GM21737 (cell line): Measurements from ENCODE around the gene SEZ6L2.

Experiments used
- ATAC-seq: cut with Tn5 transposase; IDR thresholded peaks from one replicate; pipeline ENCODE4 v1.9.1; 2021; ENCODE audit warnings: mild to moderate bottlenecking, moderate library complexity; ENCODE audit not compliant: unreplicated experiment

SEZ6L2 gene

DNA sequence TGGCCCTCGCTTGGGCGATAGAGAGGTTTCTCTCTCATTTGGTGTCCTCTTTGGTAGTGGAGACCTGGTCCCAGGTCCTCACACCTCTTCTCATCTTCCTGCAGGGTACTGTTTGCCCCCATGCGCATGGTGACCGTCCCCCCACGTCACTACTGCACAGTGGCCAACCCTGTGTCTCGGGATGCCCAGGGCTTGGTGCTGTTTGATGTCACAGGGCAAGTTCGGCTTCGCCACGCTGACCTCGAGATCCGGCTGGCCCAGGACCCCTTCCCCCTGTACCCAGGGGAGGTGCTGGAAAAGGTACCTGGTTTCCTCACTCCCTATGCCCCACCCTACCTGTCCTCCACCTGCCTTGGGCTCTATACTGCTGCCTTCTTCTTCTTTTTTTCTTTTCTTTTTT lies 68.6 kb downstream of the SEZ6L2 start:
- ATAC-seq = no peak

DNA sequence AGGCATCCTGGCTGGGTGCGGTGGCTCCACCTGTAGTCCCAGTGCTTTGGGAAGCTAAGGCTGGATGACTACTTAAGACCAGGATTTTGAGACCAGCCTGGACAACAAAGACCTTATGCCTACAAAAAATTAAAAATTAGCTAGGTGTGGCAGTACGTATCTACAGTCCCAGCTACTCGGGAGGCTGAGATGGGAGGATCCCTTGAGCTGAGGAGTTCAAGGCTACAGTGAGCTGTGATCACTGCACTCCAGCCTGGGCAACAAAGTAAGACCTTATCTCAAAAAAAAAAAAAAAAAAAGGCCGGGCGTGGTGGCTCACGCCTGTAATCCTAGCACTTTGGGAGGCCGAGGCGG lies 73.0 kb downstream of the SEZ6L2 start:
- ATAC-seq = no peak

DNA sequence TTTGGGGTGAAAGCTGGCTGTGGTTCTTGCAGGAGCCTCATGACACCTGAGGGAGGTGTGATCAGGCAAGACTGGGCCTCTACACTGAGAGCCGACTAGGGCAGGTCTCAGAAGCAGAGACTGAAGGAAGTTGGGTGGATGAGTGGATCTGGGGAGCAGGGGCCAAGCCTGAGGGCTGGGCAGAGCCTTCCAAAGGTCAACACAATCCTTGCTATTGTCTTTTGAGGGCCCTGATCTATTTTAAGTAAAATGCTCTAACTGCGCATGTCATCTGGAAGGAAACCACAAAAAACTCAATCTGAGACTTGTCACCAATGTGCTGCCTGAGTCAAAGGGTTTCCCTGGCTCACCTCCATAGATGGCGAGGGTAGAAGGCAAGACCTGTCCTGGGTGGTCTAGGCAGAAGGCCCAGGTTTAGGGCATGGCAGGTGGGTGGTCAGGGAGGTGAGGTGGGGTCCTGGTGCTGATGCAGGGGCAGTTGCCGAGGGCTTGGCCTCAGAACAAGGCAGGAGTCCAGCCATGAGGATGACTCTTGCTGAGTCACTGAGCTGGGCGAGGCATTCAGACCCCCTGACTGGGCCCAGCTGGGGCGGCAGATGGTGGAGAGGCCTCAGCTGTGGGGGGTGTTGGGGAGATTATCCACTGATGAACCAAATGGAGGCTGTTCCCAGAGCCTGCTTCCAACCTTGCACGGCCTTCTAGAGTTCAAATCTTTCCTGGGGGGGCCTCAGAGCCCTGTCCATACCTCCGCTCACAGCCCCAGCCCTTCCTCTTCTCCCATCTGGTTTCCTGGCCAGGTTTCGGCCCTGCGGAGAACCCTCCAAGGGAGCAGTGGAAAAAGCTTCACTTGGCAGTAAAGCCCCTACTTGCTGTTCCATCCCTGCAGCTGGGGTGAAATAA lies 74.0 kb downstream of the SEZ6L2 start:
- ATAC-seq = no peak

DNA sequence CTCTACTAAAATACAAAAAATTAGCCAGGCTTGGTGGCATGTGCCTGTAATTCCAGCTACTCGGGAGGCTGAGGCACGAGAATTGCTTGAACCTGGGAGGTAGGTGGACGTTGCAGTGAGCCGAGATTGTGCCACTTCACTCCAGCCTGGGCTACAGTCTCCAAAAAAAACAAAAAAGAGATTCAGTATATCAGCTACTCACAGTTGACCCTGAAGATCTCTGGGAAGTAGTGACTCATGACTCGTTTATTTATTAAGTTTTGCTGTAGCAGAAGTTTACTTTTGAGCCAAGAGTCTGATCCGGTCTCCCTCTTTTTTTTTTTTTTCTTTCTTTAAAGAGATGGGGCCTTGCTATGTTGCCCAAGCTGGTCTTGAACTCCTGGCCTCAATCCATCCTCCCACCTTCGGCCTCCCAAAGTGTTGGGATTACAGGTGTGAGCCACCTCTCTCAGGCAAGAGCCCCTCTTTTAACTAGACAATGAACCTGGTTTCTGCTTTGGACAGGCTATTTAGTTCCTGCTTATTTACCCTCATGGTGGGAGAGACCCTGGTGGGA lies 74.7 kb downstream of the SEZ6L2 start:
- no peak for ATAC-seq

DNA sequence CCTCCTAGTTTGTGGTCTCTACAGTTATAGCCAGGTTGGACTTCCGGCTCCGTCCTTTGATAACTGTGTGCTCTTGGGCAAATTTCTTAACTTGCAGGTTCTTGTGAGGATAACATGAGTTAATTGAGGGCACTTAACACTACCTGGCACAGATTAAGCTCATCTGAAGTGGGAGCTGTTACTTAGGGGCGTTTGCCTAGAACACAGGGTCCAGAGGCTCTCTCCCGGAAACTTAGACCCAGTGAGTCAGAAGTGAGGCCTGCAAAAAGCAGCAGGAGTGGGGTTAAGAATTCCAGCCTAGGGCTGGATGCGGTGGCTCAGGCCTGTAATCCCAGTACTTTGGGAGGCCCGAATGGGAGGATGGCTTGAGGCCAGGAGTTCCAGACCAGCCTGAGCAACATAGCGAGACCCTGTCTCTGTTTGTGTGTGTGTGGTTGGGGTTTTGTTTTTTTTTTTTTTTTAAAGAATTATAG lies 77.7 kb downstream of the SEZ6L2 start:
- no peak for ATAC-seq
